Dermis blood vessel endothelial cell (primary cell): ENCODE data around the gene LANCL1. TPM values are rescaled to one million over a fixed set of nuclear protein-coding genes. Genes with fewer than 3 reads are reported as not detected.

Experiments used
- DNase-seq: peaks from one replicate; pipeline ENCODE4 v3.0.0; 2010
- total RNA-seq: library from RNA; depleted of rRNA; stranded (reverse); fragments of >200 nt; gene quantifications from 2 replicates; pipeline ENCODE4 v1.2.3, GENCODE V29; 2014

LANCL1 gene
- total RNA-seq, 1 donor from 2014 or later: 20.6 TPM

DNA sequence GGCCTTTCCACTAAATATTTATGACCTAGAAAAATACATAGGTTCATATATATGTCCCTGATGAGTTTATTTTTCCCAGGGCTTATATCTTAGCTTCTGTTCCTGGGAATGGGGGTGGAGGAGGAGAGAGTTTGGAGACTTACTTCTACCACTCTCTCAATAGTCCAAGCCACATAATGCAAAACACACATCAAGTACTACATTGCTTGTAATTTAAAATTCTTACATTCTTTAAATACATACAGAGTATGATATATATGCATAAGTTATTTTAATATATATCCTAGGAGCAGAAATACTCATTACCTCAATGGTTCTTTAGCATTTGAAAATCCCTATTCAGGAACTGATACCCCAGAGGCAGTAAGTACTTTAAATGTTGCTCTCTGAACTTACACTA, 88.4 kb downstream of the LANCL1 start:
- no peak for DNase-seq

DNA sequence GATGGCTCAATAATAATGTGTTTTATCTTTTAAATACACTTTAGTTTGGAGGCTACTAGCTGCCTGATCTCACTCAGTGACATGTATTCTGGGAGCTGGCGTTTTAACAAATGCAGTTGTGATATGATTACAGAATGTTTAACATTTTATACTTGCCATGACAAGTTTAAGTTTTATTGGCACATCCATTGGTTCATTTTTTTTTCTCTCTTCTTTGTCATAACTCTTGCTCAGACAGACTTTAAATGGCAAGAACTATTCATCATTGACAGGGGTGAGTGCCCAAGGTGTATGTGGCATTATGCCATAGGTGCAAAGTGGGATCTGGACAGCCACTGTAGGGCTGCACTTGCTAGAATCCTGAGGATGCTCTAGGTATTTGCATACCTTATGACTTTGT, 89.5 kb downstream of the LANCL1 start:
- DNase-seq: no peak

Other genes starting within 250 kb of the LANCL1 start
- not detected in 2 replicates for gene MYL1, start 161.6 kb downstream of the LANCL1 start, total RNA-seq
- 0.42 and 0.85 TPM in 2 replicates for gene CPS1, start 79.8 kb upstream of the LANCL1 start, total RNA-seq